HEK293 (cell line): ENCODE data around the gene UST.

Experiments used
- CTCF ChIA-PET: fragments of 350-600 bp; formaldehyde crosslinking; extraction: SDS; loops from one replicate; lab custom pipeline; 2021; ENCODE audit warnings: antibody characterized with exemption; lab: Yijun Ruan, JAX
- POLR2A ChIA-PET: fragments of 300-600 bp; formaldehyde crosslinking; extraction: SDS; loops from one replicate; lab custom pipeline; 2020; ENCODE audit warnings: antibody characterized with exemption, inconsistent platforms; lab: Yijun Ruan, JAX
- H3K27ac ChIP-seq: fragments of 200-500 bp; sonication (Bioruptor generic); 2 replicates; pipeline ENCODE4 v1.5.1; 2014; ENCODE audit warnings: low read depth, low read length, control low read depth, inconsistent platforms; ENCODE audit errors: extremely low read depth
- H3K36me3 ChIP-seq, 2 experiments: fragments of 200-500 bp in 1 of 2; sonication (Bioruptor generic) in 1 of 2; 1 replicate in 1 of 2; 2 replicates in 1 of 2; pipeline ENCODE4 v1.5.1; 2014 to 2017; ENCODE audit warnings: inconsistent platforms in 2 of 2, low read length in 2 of 2; ENCODE audit not compliant: control insufficient read depth in 2 of 2, insufficient read depth in 1 of 2
- H3K4me1 ChIP-seq: fragments of 200-500 bp; sonication (Bioruptor generic); 2 replicates; pipeline ENCODE4 v1.5.1; 2014; ENCODE audit warnings: mild to moderate bottlenecking, low read length, inconsistent platforms; ENCODE audit not compliant: control insufficient read depth, insufficient read depth
- H3K4me3 ChIP-seq: 2 replicates; pipeline ENCODE4 v1.5.1; 2011; ENCODE audit warnings: low read depth, mild to moderate bottlenecking, control low read depth, low read length, moderate library complexity
- H3K9me3 ChIP-seq: fragments of 200-500 bp; sonication (Bioruptor generic); 2 replicates; pipeline ENCODE4 v1.5.1; 2014; ENCODE audit warnings: low read depth, low read length, inconsistent platforms; ENCODE audit not compliant: control insufficient read depth, insufficient read depth
- EGR2 ChIP-seq: fragments of 450-650 bp; formaldehyde crosslinking; IDR thresholded peaks from 2 replicates; pipeline ENCODE4 v1.5.1; 2016; ENCODE audit warnings: low read depth, missing biosample characterization, missing genetic modification characterization
- GLIS2 ChIP-seq: fragments of 450-650 bp; formaldehyde crosslinking; IDR thresholded peaks from 2 replicates; pipeline ENCODE4 v1.5.1; 2016; ENCODE audit warnings: missing biosample characterization, missing genetic modification characterization
- HOXA7 ChIP-seq: sonication (generic); formaldehyde crosslinking; IDR thresholded peaks from 2 replicates; pipeline ENCODE4 v1.8.1; 2022; ENCODE audit warnings: missing genetic modification reagents, borderline replicate concordance
- KLF9 ChIP-seq: fragments of 450-650 bp; formaldehyde crosslinking; IDR thresholded peaks from 2 replicates; pipeline ENCODE4 v1.5.1; 2016; ENCODE audit warnings: missing biosample characterization, missing genetic modification characterization, low read depth
- SP2 ChIP-seq: fragments of 450-650 bp; formaldehyde crosslinking; IDR thresholded peaks from 2 replicates; pipeline ENCODE4 v1.5.1; 2016; ENCODE audit warnings: missing biosample characterization, missing genetic modification characterization
- ZBTB8A ChIP-seq: fragments of 450-650 bp; formaldehyde crosslinking; IDR thresholded peaks from 2 replicates; pipeline ENCODE4 v1.5.1; 2016; ENCODE audit warnings: missing biosample characterization, missing genetic modification characterization
- ZNF132 ChIP-seq: fragments of 450-650 bp; formaldehyde crosslinking; IDR thresholded peaks from 2 replicates; pipeline ENCODE4 v1.5.1; 2017; ENCODE audit warnings: missing biosample characterization, missing genetic modification characterization, borderline replicate concordance
- ZNF133 ChIP-seq: fragments of 450-650 bp; formaldehyde crosslinking; IDR thresholded peaks from 2 replicates; pipeline ENCODE4 v1.5.1; 2016; ENCODE audit warnings: missing biosample characterization, missing genetic modification characterization
- ZNF175 ChIP-seq: fragments of 450-650 bp; formaldehyde crosslinking; IDR thresholded peaks from 2 replicates; pipeline ENCODE4 v1.5.1; 2016; ENCODE audit warnings: missing biosample characterization, missing genetic modification characterization
- ZNF184 ChIP-seq: fragments of 450-650 bp; IDR thresholded peaks from 2 replicates; pipeline ENCODE4 v1.5.1; 2018; ENCODE audit warnings: missing biosample characterization, mild to moderate bottlenecking, missing genetic modification characterization
- ZNF416 ChIP-seq: fragments of 450-650 bp; formaldehyde crosslinking; IDR thresholded peaks from 2 replicates; pipeline ENCODE4 v1.5.1; 2016; ENCODE audit warnings: missing biosample characterization, missing genetic modification characterization
- ZNF747 ChIP-seq: fragments of 450-650 bp; formaldehyde crosslinking; IDR thresholded peaks from 2 replicates; pipeline ENCODE4 v1.5.1; 2016; ENCODE audit warnings: missing biosample characterization, missing genetic modification characterization
- ZSCAN16 ChIP-seq: fragments of 450-650 bp; formaldehyde crosslinking; IDR thresholded peaks from 2 replicates; pipeline ENCODE4 v1.5.1; 2016; ENCODE audit warnings: missing biosample characterization, missing genetic modification characterization
- ZXDB ChIP-seq: fragments of 450-650 bp; formaldehyde crosslinking; IDR thresholded peaks from 2 replicates; pipeline ENCODE4 v1.5.1; 2016; ENCODE audit warnings: missing biosample characterization, missing genetic modification characterization
- TF ChIP-seq, protein P1 (sequence below): fragments of 450-650 bp; formaldehyde crosslinking; optimal IDR thresholded peaks from 2 replicates; pipeline ENCODE3; 2016; ENCODE audit warnings: missing biosample characterization, mild to moderate bottlenecking, missing genetic modification characterization
- TF ChIP-seq, protein P2 (sequence below): fragments of 450-650 bp; IDR thresholded peaks from 2 replicates; pipeline ENCODE4 v1.5.1; 2018; ENCODE audit warnings: missing biosample characterization, missing genetic modification characterization

UST gene

DNA sequence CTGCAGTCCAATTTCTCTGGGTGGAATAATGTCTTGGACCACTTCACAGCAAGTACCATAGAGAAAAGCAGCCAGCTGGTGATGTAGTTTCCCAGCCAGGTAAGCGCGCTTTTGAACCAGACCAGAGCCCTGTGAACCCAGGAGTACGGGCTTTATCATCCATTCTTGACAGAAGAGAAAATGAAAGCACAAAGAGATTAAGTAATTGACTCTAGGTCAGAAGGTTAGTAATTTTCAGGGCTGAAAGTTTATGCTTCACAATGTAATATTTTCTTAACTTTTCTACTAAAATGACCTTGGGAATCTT lies 7.1 kb upstream of the UST start:
- TF ChIP-seq ZNF747 (tag by site-specific recombination): no peak
- no peak for TF ChIP-seq GLIS2 (tag by site-specific recombination)
- TF ChIP-seq ZSCAN16: no peak
- no peak for TF ChIP-seq ZNF416
- Histone ChIP-seq H3K4me1 (no peaks in the 10 kb centered on the region), H3K9me3 (no peaks in the 10 kb centered on the region), H3K27ac (no peak overlapping the region), H3K4me3 (no peak overlapping the region), H3K36me3 (no peaks in the 10 kb centered on the region)
- CTCF ChIA-PET: interaction anchor here (1.7 kb wide), 1 partner anchor 162 kb away, joined by 5 read pairs; no protein-coding TSS in a partner anchor
- POLR2A ChIA-PET: no interaction called here

DNA sequence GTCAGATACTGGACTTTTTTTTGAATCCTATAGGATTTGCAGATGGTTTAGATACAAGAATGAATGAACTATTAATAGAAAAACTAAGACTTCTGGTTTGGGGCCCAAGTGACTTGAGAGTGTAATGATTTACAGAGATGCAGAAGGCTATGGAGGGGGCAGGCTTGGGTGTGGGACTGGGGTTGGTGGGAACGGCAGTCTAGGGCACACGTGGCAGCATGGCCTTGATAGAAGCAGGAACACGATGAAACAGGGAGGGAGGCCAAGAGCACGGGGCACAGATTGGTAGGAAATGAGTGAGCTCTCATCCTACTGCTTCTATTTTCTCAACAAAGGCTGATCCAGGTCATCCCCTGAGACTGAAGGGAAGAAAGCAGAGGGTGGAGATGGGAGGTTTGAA lies 3.4 kb upstream of the UST start:
- CTCF ChIA-PET: interaction anchor here (0.6 to 1.3 kb wide), 3 partner anchors 9 to 205 kb away, joined by 3 to 6 read pairs (median 4); no protein-coding TSS in a partner anchor
- POLR2A ChIA-PET: no interaction called here

DNA sequence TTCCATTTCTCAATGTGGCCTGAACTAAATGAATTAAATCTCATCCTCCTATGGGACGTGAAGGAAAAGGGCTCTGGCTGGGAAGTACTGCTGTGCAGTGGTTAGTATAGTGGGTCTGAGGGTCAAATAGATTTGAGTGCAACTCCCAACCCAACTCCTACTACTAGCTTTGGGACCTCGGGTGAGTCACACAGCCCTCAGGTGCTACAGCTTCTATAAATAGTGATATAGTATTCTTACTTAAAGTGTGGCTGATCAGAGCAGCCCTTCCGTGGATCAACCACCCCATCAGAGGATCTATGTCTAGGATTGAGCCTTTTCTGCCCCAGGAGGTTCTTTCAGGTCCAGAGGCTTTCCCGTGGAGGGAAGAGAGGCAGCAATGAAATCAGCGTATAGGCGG lies 904 bp upstream of the UST start:
- Histone ChIP-seq H3K4me1 (peaks cover 4% of the 10 kb centered on the region; the same call in 1 of the 2 replicates), H3K4me3 (peak overlapping the region; percentile 87), H3K9me3 (no peaks in the 10 kb centered on the region), H3K36me3 (no peaks in the 10 kb centered on the region), H3K27ac (peak overlapping the region; percentile 87)
- ChIA-PET CTCF (no interaction called here), POLR2A (no interaction called here)
- TF ChIP-seq, protein P1, sequence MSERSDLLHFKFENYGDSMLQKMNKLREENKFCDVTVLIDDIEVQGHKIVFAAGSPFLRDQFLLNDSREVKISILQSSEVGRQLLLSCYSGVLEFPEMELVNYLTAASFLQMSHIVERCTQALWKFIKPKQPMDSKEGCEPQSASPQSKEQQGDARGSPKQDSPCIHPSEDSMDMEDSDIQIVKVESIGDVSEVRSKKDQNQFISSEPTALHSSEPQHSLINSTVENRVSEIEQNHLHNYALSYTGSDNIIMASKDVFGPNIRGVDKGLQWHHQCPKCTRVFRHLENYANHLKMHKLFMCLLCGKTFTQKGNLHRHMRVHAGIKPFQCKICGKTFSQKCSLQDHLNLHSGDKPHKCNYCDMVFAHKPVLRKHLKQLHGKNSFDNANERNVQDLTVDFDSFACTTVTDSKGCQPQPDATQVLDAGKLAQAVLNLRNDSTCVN (tag by site-specific recombination): no peak
- TF ChIP-seq HOXA7 (no peak), ZNF132 (tag by site-specific recombination) (no peak), KLF9 (tag by site-specific recombination) (no peak), ZNF133 (no peak), ZXDB (tag by site-specific recombination) (no peak)

More for the DNA sequence above, 3.4 kb upstream of the UST start:
- TF ChIP-seq, protein P2, sequence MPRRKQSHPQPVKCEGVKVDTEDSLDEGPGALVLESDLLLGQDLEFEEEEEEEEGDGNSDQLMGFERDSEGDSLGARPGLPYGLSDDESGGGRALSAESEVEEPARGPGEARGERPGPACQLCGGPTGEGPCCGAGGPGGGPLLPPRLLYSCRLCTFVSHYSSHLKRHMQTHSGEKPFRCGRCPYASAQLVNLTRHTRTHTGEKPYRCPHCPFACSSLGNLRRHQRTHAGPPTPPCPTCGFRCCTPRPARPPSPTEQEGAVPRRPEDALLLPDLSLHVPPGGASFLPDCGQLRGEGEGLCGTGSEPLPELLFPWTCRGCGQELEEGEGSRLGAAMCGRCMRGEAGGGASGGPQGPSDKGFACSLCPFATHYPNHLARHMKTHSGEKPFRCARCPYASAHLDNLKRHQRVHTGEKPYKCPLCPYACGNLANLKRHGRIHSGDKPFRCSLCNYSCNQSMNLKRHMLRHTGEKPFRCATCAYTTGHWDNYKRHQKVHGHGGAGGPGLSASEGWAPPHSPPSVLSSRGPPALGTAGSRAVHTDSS: no peak
- TF ChIP-seq ZNF416 (no peak), EGR2 (tag by site-specific recombination) (no peak), SP2 (tag by site-specific recombination) (no peak), ZNF175 (no peak), ZNF184 (tag by site-specific recombination) (no peak)
- Histone ChIP-seq H3K4me1 (no peaks in the 10 kb centered on the region), H3K4me3 (no peak overlapping the region), H3K9me3 (no peaks in the 10 kb centered on the region), H3K27ac (no peak overlapping the region), H3K36me3 (no peaks in the 10 kb centered on the region)

DNA sequence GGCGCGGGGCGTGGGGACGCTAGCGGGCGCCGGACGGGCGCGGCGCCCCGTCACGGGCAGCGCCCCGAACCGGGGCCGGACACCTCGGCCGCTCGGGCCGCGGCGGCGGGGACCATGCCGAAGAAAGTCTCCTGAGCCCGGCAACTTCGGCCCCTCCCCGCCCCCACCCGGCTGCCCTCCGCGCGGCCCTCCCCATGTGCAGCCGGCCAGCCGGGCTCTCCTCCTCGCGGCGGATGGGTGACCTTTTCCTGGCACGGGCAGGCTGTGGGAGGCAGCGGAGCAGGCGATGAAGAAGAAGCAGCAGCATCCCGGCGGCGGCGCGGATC lies 278 bp downstream of the UST start:
- H3K9me3 ChIP-seq: no peaks in the 10 kb centered on the region
- TF ChIP-seq ZBTB8A: peak; percentile 57; the same call in 1 of the 2 replicates
- TF ChIP-seq, protein P1 (tag by site-specific recombination): no peak
- CTCF ChIA-PET: interaction anchor here (0.6 kb wide), 1 partner anchor 199 kb away, joined by 3 read pairs; no protein-coding TSS in a partner anchor
- POLR2A ChIA-PET: interaction anchor here (0.9 kb wide), 1 partner anchor 9 kb away, joined by 5 read pairs; no protein-coding TSS in a partner anchor
- H3K4me3 ChIP-seq: peak overlapping the region; percentile 87
- H3K27ac ChIP-seq: peak overlapping the region; percentile 87
- H3K36me3 ChIP-seq: no peaks in the 10 kb centered on the region
- peaks cover 11% of the 10 kb centered on the region for H3K4me1 ChIP-seq
